H1 (cell line): ENCODE data around the gene POC1B. TPM values are rescaled to one million over a fixed set of nuclear protein-coding genes. Genes with fewer than 3 reads are reported as not detected.

Experiments used
- ATF3 ChIP-seq: IDR thresholded peaks from 2 replicates; pipeline ENCODE4 v1.6.1; 2011; ENCODE audit warnings: low read depth, mild to moderate bottlenecking, low read length; ENCODE audit not compliant: insufficient read depth
- polyA plus RNA-seq, 7 experiments: library from polyadenylated mRNA; depleted of rRNA in 3 of 7; stranded (reverse) in 5 of 7; unstranded in 2 of 7; fragments of >200 nt in 5 of 7; fragments of 200-250 nt in 2 of 7; gene quantifications; 1 replicate in 5 of 7; 2 replicates in 1 of 7; 4 replicates in 1 of 7; pipeline versions ENCODE4 v1.2.1 to v1.2.3, GENCODE V29; 2011 to 2013; ENCODE audit warnings: missing spikeins in 2 of 7, mixed read lengths in 2 of 7
- total RNA-seq: library from RNA; stranded (reverse); fragmentation: NEBNext Ultra II Directional; extraction: Animal tissue kit (Norgen Biotek cat#: 25700); gene quantifications from 2 replicates; pipeline ENCODE4 v1.2.1, GENCODE V29; 2021

The POC1B gene
- total and polyA plus RNA-seq, 2 of the 8 experiments (the other 6 are each of a cell fraction or from before 2014, with no cell fraction given) = 7.5 to 16.3 TPM

GRCh38 chr12:89490922-89491321 is 34.9 kb downstream of the POC1B start (continued):
- no peak for TF ChIP-seq ATF3
